Naive thymus-derived CD4-positive, alpha-beta T cell (primary cell): Measurements from ENCODE around the gene IP6K3. TPM values are rescaled to one million over a fixed set of nuclear protein-coding genes. Genes with fewer than 3 reads are reported as not detected.
A peak's percentile ranks its signal among the peaks of the same experiment; 100 is the strongest.

Source experiments
- ATAC-seq: fragments of 150-1000 bp; cut with Tn5 transposase; 2 replicates; pipeline ENCODE4 v1.10.0; 2021; ENCODE audit warnings: mild to moderate bottlenecking, moderate library complexity
- CTCF ChIA-PET: fragments of 350-600 bp; sonication (Branson Sonifier 250); formaldehyde crosslinking; loops from one replicate; lab custom pipeline; 2021; ENCODE audit warnings: antibody characterized with exemption; lab: Charles Lee
- POLR2A ChIA-PET: fragments of 350-600 bp; sonication (Branson Sonifier 250); formaldehyde crosslinking; loops from one replicate; lab custom pipeline; 2021; ENCODE audit warnings: antibody characterized with exemption, inconsistent platforms; lab: Charles Lee
- DNase-seq, 9 donors: peaks; one replicate each; pipeline versions ENCODE4 v3.0.0 to v3.0.0-alpha.2; 2020 to 2022; ENCODE audit warnings: mixed read lengths in 1 of 9
- H3K27ac ChIP-seq: one replicate; pipeline ENCODE4 v1.7.0; 2013; ENCODE audit warnings: mild to moderate bottlenecking, low read depth, low read length, moderate library complexity
- H3K27me3 ChIP-seq, 2 donors: one replicate each; pipeline ENCODE4 v1.7.0; 2013; ENCODE audit warnings: low read length in 2 of 2, mild to moderate bottlenecking in 2 of 2, moderate library complexity in 2 of 2; ENCODE audit not compliant: control insufficient read depth in 2 of 2, insufficient read depth in 2 of 2
- H3K36me3 ChIP-seq, 3 experiments: 1 replicate in 2 of 3; 2 replicates in 1 of 3; pipeline ENCODE4 v1.7.0; 2013; ENCODE audit warnings: low read length in 3 of 3, mild to moderate bottlenecking in 3 of 3, moderate library complexity in 1 of 3; ENCODE audit not compliant: insufficient read depth in 3 of 3, control insufficient read depth in 2 of 3
- H3K4me1 ChIP-seq, 2 donors: one replicate each; pipeline ENCODE4 v1.7.0; 2013; ENCODE audit warnings: low read length in 2 of 2, mild to moderate bottlenecking in 2 of 2, moderate library complexity in 1 of 2; ENCODE audit not compliant: control insufficient read depth in 2 of 2, insufficient read depth in 2 of 2
- H3K4me3 ChIP-seq: 2 replicates; pipeline ENCODE4 v1.7.0; 2013; ENCODE audit warnings: mild to moderate bottlenecking, low read length
- H3K9me3 ChIP-seq, 3 experiments: 1 replicate in 2 of 3; 2 replicates in 1 of 3; pipeline ENCODE4 v1.7.0; 2013; ENCODE audit warnings: low read length in 3 of 3; ENCODE audit not compliant: control insufficient read depth in 2 of 3
- H3K27ac Mint-ChIP-seq, 9 donors: one replicate each; pipeline ENCODE4 v1.8.0; 2020 to 2022; ENCODE audit warnings: mixed read lengths in 9 of 9, mild to moderate bottlenecking in 8 of 9, moderate library complexity in 5 of 9, inconsistent platforms in 2 of 9
- H3K27me3 Mint-ChIP-seq, 5 donors: one replicate each; pipeline ENCODE4 v1.8.0; 2021 to 2022; ENCODE audit warnings: mixed read lengths in 5 of 5, mild to moderate bottlenecking in 1 of 5
- H3K36me3 Mint-ChIP-seq, 5 donors: one replicate each; pipeline ENCODE4 v1.8.0; 2020 to 2022; ENCODE audit warnings: mixed read lengths in 5 of 5, mild to moderate bottlenecking in 3 of 5, inconsistent platforms in 1 of 5
- H3K4me1 Mint-ChIP-seq, 7 donors: one replicate each; pipeline ENCODE4 v1.8.0; 2020 to 2022; ENCODE audit warnings: mixed read lengths in 7 of 7, mild to moderate bottlenecking in 3 of 7, inconsistent platforms in 1 of 7
- H3K4me3 Mint-ChIP-seq, 10 donors: one replicate each; pipeline ENCODE4 v1.8.0; 2020 to 2022; ENCODE audit warnings: mild to moderate bottlenecking in 10 of 10, mixed read lengths in 10 of 10, moderate library complexity in 6 of 10, inconsistent platforms in 2 of 10
- H3K9me3 Mint-ChIP-seq, 11 donors: one replicate each; pipeline ENCODE4 v1.8.0; 2020 to 2022; ENCODE audit warnings: mixed read lengths in 11 of 11, mild to moderate bottlenecking in 4 of 11, inconsistent platforms in 1 of 11, moderate library complexity in 1 of 11
- intact Hi-C, 2 donors: fragments of 100-400 bp; cut with micrococcal nuclease; formaldehyde crosslinking; loops; one replicate each; pipeline ENCODE4 v1.15.1; 2023
- polyA plus RNA-seq, 2 donors: library from polyadenylated mRNA; unstranded; fragments of 300-500 nt; fragmentation: Illumina TruSeq; gene quantifications; one replicate each; pipeline ENCODE4 v1.2.3, GENCODE V29; 2021
- total RNA-seq, 6 experiments: library from RNA in 5 of 6; stranded (reverse) in 5 of 6; gene quantifications; 1 replicate in 5 of 6; 2 replicates in 1 of 6; pipeline ENCODE4 v1.2.3 and lab custom pipeline; 2021 to 2026

IP6K3 gene
- total and polyA plus RNA-seq, 7 experiments from 2014 or later, result not detected

DNA sequence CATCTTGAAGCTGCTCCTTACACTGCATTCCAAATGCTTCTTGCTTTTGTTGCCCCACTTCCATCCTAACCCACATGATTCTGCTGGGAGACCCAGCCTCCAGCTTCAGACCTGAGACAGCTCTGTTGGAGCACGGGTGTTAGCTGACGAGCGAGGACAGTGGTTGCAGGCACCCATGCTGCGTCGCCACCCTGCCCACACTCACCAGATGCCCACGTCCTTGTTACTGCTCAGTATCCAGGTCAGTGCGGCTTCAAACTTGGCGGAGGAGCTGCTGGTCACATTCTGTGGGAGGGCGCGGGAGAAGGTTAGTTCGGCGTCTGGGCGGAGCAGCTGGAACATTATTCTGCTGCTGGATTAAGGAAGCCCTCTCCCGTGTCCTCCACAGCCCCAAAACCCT lies 33.2 kb upstream of the IP6K3 start:
- peaks cover 43 to 98% (median 72%) of the 10 kb centered on the region in 3 experiments for H3K36me3 ChIP-seq
- peaks cover 15 to 69% (median 31%) of the 10 kb centered on the region in 5 donors for H3K36me3 Mint-ChIP-seq
- H3K9me3 Mint-ChIP-seq, result no peaks in the 10 kb centered on the region
- no peak overlapping the region for H3K27ac ChIP-seq
- DNase-seq, result no peak
- no peaks in the 10 kb centered on the region for H3K27me3 Mint-ChIP-seq
- peak overlapping the region in 3 of 9 donors; percentile 6 to 21 (median 14) for H3K27ac Mint-ChIP-seq
- no peaks in the 10 kb centered on the region for H3K9me3 ChIP-seq
- H3K4me1 ChIP-seq, result peaks cover 1 to 8% of the 10 kb centered on the region in 2 donors
- peak overlapping the region in 2 of 10 donors; percentile 33 to 42 for H3K4me3 Mint-ChIP-seq
- CTCF ChIA-PET, result interaction anchor here (1.1 to 1.4 kb wide), 2 partner anchors 9 to 10 kb away, joined by 3 to 6 read pairs; no protein-coding TSS in a partner anchor
- POLR2A ChIA-PET, result interaction anchor here (0.6 kb wide), 1 partner anchor 17 kb away, joined by 3 read pairs; no protein-coding TSS in a partner anchor
- no peaks in the 10 kb centered on the region for H3K27me3 ChIP-seq
- H3K4me1 Mint-ChIP-seq, result peaks cover 10 to 49% (median 39%) of the 10 kb centered on the region in 7 donors
- H3K4me3 ChIP-seq, result no peak overlapping the region
- intact Hi-C loops, result loop anchor here in 1 of 2 donors (10.0 kb wide), 1 partner anchor 155 kb away; the partner anchor contains the start of gene ITPR3
- no peak for ATAC-seq

DNA sequence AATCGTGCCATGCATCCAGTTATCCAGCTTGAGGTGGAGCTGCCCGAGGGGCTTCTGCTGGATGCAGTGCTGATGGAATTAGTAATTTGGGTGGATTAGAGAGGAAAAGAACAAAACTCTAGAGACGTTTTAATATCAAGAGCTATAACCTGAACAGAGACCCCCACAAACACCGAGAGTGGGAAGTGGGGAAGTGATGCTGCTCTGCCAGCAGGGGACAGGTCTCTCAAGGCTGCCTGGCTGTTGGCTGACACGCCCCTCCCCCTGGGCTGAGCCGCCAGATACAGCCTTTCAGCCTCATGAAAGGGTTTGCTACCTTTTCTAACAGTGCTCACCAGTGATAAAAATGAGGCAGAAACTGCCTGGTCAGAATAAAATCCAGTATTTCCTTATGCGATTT lies 32.6 kb upstream of the IP6K3 start:
- H3K9me3 ChIP-seq, result no peaks in the 10 kb centered on the region
- ATAC-seq (no peak), DNase-seq (no peak)
- intact Hi-C loops, result no loop called here
- H3K27ac Mint-ChIP-seq, result no peak overlapping the region
- peaks cover 14 to 67% (median 30%) of the 10 kb centered on the region in 5 donors for H3K36me3 Mint-ChIP-seq
- no peaks in the 10 kb centered on the region for H3K9me3 Mint-ChIP-seq
- peaks cover 43 to 98% (median 75%) of the 10 kb centered on the region in 3 experiments for H3K36me3 ChIP-seq
- no peak overlapping the region for H3K27ac ChIP-seq
- no peaks in the 10 kb centered on the region for H3K27me3 Mint-ChIP-seq
- H3K4me1 ChIP-seq, result peaks cover 0 to 5% of the 10 kb centered on the region in 2 donors
- H3K27me3 ChIP-seq, result no peaks in the 10 kb centered on the region
- H3K4me3 Mint-ChIP-seq, result no peak overlapping the region
- POLR2A ChIA-PET, result interaction anchor here (0.6 kb wide), 1 partner anchor 16 kb away, joined by 3 read pairs; no protein-coding TSS in a partner anchor
- no peak overlapping the region for H3K4me3 ChIP-seq
- H3K4me1 Mint-ChIP-seq, result peaks cover 8 to 45% (median 33%) of the 10 kb centered on the region in 7 donors
- CTCF ChIA-PET, result interaction anchor here (1.1 to 1.3 kb wide), 2 partner anchors 10 to 67 kb away, joined by 3 read pairs; partner anchors contain the start of gene UQCC2

DNA sequence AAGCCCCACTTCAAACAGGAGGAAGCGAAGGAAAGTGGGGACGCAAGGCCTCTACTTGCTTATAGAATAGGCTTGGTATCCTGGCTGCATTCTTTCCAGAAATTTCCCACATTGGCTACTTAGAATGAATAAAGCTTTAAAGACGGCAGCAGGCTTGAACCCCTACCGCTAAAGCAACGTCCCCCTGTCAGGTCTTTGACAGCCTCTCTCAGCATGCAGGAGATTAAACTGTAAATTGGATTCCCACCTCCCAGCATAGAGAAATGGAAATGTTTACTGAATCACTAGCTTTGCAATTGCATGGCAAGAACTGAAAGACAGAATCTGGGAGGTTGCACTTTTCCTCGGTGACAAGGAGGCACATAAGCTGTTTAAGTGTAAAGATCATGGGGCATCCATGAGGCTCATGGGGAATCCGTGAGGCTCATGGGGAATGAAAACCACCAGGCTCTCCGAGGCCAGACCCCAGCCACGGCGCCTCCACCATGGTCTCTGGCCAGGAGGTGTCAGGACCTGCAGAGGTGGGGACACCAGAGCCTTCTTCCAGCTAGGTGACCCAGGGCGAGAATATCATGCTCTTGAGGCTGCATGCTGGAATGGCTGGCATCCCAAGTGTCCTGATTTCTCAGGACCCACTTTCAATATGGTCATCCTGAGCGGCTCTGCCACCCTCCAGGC lies 31.9 kb upstream of the IP6K3 start:
- intact Hi-C loops, result no loop called here
- peaks cover 41 to 97% (median 70%) of the 10 kb centered on the region in 3 experiments for H3K36me3 ChIP-seq
- H3K4me1 Mint-ChIP-seq, result peaks cover 8 to 37% (median 27%) of the 10 kb centered on the region in 7 donors
- H3K27ac Mint-ChIP-seq, result peak overlapping the region in 1 of 9 donors; percentile 19
- POLR2A ChIA-PET, result interaction anchor here (0.5 to 1.7 kb wide), 3 partner anchors 9 to 136 kb away, joined by 3 to 8 read pairs (median 4); no protein-coding TSS in a partner anchor
- ATAC-seq, result no peak
- no peak overlapping the region for H3K27ac ChIP-seq
- peaks cover 14 to 60% (median 24%) of the 10 kb centered on the region in 5 donors for H3K36me3 Mint-ChIP-seq
- DNase-seq, result no peak
- no peaks in the 10 kb centered on the region for H3K27me3 Mint-ChIP-seq
- no peaks in the 10 kb centered on the region for H3K27me3 ChIP-seq
- H3K4me3 ChIP-seq, result no peak overlapping the region
- no peaks in the 10 kb centered on the region for H3K9me3 ChIP-seq
- peaks cover 0 to 1% of the 10 kb centered on the region in 2 donors for H3K4me1 ChIP-seq
- CTCF ChIA-PET, result interaction anchor here (1.1 to 1.3 kb wide), 2 partner anchors 67 to 246 kb away, joined by 3 read pairs; partner anchors contain the start of gene UQCC2
- H3K9me3 Mint-ChIP-seq, result no peaks in the 10 kb centered on the region
- H3K4me3 Mint-ChIP-seq, result no peak overlapping the region

DNA sequence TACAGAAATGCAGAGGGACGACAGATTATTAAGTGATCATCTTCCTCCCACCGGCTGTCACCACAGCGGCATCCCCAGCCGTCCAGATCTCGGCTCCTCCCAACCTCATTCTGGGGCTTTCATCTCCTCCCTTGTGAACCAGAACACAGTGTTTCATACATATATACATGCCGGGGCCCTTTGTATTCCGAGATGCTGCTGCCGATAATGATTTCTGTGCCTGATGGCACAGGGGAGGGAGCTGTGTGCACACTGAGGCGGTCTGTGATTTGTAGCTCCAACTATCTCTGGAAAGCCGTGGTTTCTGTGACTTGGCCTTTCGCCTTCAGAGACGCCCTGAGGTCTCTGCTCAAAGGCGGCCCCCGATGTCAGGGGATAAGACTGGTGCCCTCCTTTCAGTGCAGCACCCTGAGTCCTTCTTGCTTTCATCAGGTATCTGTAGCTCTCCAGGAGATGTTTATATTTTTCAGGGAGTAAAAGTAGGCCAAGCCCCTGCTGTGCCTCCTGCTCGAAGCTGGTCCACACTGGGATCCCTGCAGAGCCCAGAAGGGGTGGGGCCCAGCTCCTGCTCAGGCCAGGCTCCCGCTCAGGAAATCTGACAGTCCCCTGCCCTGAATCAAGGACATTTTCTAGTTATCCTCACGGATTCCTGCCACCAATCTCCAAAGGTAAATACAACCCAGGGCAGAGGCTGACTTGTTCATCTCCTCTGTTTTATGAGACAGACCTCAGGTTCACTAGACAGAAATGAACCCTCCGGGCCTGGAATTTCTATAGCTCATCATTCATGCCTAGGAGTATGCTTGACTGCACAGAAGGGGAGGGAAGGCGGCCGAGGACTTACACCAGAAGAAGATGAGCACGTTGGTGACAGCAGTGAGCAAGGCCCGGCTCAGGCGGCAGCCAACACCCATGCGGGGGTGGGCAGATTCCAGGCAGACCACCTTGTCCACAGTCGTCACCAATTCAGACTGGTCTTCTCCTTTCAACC lies 31.0 kb upstream of the IP6K3 start:
- H3K4me3 ChIP-seq, result no peak overlapping the region
- H3K4me3 Mint-ChIP-seq, result no peak overlapping the region
- no peaks in the 10 kb centered on the region for H3K9me3 Mint-ChIP-seq
- H3K27ac ChIP-seq, result no peak overlapping the region
- POLR2A ChIA-PET, result interaction anchor here (0.5 to 1.7 kb wide), 3 partner anchors 10 to 137 kb away, joined by 3 to 8 read pairs (median 4); no protein-coding TSS in a partner anchor
- no peaks in the 10 kb centered on the region for H3K4me1 ChIP-seq
- no peaks in the 10 kb centered on the region for H3K27me3 Mint-ChIP-seq
- intact Hi-C loops, result no loop called here
- peaks cover 41 to 97% (median 66%) of the 10 kb centered on the region in 3 experiments for H3K36me3 ChIP-seq
- H3K9me3 ChIP-seq, result no peaks in the 10 kb centered on the region
- no peak overlapping the region for H3K27ac Mint-ChIP-seq
- H3K27me3 ChIP-seq, result no peaks in the 10 kb centered on the region
- no peak for ATAC-seq
- DNase-seq, result no peak
- peaks cover 14 to 58% (median 23%) of the 10 kb centered on the region in 5 donors for H3K36me3 Mint-ChIP-seq
- CTCF ChIA-PET, result interaction anchor here (1.1 to 1.3 kb wide), 2 partner anchors 66 to 247 kb away, joined by 3 read pairs; partner anchors contain the start of gene UQCC2
- H3K4me1 Mint-ChIP-seq, result peaks cover 8 to 35% (median 25%) of the 10 kb centered on the region in 7 donors

DNA sequence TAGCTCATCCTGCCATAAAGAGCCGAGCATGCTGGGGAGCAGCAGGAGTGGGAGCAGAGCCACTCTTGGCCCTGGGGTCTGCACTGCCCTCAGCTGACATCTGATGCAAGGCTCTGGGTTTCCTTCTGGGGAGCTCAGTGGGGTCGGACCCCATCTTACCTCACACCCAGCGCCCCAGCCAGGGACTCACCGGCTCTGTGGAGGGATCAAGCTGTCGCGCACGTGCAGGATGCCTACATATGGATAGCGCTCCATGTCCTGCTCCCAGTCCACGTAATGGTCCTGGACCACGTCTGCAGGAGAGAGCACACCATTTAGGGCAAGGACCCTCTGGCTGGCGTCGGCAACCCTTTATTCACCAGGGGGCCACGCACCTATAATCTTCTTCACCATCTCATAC lies 30.1 kb upstream of the IP6K3 start:
- no peak overlapping the region for H3K27ac ChIP-seq
- H3K4me3 ChIP-seq, result no peak overlapping the region
- ChIA-PET CTCF (interaction anchor here (0.7 to 1.3 kb wide), 2 partner anchors 9 to 251 kb away, joined by 3 to 5 read pairs; no protein-coding TSS in a partner anchor), POLR2A (interaction anchor here (1.0 to 1.7 kb wide), 3 partner anchors 8 to 138 kb away, joined by 3 to 4 read pairs (median 4); no protein-coding TSS in a partner anchor)
- Mint-ChIP-seq H3K9me3 (no peaks in the 10 kb centered on the region), H3K36me3 (peaks cover 5 to 53% (median 23%) of the 10 kb centered on the region in 5 donors), H3K4me1 (peaks cover 6 to 35% (median 21%) of the 10 kb centered on the region in 7 donors), H3K27me3 (no peaks in the 10 kb centered on the region), H3K27ac (no peak overlapping the region), H3K4me3 (no peak overlapping the region)
- H3K27me3 ChIP-seq, result no peaks in the 10 kb centered on the region
- no peaks in the 10 kb centered on the region for H3K4me1 ChIP-seq
- DNase-seq, result no peak
- H3K36me3 ChIP-seq, result peaks cover 41 to 97% (median 66%) of the 10 kb centered on the region in 3 experiments
- intact Hi-C loops, result no loop called here
- no peak for ATAC-seq
- no peaks in the 10 kb centered on the region for H3K9me3 ChIP-seq
